Measurements from ENCODE around the gene OLFM1. TPM values are rescaled to one million over a fixed set of nuclear protein-coding genes. Genes with fewer than 3 reads are reported as not detected.

OLFM1 gene
- total RNA-seq, 1 donor: 0.81 TPM

DNA sequence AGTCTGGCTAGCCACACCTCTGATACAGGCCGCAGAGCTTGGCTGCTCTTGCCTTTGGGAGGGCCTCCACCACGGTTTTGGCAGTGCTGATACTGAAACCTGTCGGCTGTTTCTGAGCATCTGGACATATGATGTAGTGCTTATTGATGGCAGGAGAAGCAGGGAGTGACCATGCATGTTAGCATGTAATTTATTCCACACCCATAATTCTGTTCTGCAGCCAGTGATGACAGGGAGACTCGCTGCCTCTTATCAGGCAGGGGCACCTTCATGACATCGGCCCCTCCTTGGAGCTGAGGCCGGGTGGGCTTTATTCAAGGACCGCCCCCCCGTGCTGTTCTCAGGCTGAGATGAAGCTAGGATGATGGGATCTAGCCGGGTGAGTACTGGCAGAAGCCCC is 49.0 kb downstream of the OLFM1 start:
- H3K4me3 ChIP-seq (ENCODE audit: low read depth, low read length): no peak overlapping the region
- TF ChIP-seq, protein P1, sequence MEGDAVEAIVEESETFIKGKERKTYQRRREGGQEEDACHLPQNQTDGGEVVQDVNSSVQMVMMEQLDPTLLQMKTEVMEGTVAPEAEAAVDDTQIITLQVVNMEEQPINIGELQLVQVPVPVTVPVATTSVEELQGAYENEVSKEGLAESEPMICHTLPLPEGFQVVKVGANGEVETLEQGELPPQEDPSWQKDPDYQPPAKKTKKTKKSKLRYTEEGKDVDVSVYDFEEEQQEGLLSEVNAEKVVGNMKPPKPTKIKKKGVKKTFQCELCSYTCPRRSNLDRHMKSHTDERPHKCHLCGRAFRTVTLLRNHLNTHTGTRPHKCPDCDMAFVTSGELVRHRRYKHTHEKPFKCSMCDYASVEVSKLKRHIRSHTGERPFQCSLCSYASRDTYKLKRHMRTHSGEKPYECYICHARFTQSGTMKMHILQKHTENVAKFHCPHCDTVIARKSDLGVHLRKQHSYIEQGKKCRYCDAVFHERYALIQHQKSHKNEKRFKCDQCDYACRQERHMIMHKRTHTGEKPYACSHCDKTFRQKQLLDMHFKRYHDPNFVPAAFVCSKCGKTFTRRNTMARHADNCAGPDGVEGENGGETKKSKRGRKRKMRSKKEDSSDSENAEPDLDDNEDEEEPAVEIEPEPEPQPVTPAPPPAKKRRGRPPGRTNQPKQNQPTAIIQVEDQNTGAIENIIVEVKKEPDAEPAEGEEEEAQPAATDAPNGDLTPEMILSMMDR (IDR thresholded peaks at IDR 0.05; ENCODE audit: insufficient read depth, low read length): no peak
- DNase-seq (ENCODE audit: low read depth): no peak

DNA sequence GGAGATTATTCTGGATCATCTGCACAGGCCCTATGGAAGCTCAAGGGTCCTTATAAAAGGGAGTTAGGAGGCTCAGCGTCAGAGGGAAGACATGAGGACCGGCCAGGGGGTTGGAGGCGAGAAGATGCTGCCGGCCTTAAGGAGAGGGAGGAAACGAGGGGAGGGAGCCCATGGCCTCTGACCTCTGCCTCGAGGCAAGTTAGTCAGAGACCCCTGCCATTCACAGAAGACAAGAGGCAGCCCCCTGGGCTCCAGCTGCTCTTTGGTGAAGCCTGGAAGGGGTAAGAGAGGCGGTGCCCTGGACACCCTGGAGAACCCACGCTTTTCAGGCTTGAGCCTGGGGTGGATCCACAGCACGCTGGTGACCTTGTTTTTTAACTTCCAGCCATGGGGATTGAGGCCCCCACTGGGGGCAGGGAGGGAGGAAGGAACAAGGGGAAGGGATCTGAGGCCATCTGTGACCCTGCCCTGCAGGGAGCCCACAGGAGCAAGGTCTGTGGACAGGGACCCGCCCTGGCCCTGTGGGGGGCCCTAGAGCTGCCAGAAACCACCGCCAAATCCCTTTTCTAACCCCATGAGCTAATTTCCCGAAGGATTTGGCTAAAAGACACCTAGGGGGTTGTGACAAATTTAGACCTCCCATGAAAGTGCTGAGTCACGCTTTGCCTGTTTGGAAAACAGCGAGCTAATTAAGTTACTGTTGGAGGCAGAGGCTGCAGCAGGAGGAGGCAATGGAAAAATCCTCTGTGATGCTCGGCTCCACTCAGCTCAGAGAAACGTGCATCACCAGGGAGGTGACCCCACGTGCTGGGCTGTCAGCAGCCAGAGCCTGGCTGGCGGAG is 49.7 kb downstream of the OLFM1 start:
- no peak overlapping the region for H3K4me3 ChIP-seq (ENCODE audit: low read depth, low read length)
- DNase-seq (ENCODE audit: low read depth): no peak
- TF ChIP-seq, protein P1 (IDR thresholded peaks at IDR 0.05; ENCODE audit: insufficient read depth, low read length): no peak

- no peak overlapping the region for H3K4me3 ChIP-seq (ENCODE audit: low read depth, low read length)
- TF ChIP-seq, protein P1 (IDR thresholded peaks at IDR 0.05; ENCODE audit: insufficient read depth, low read length): no peak
- DNase-seq (ENCODE audit: low read depth): no peak
Observed at GRCh38 chr9:135138078-135138855, 50.8 kb downstream of the OLFM1 start.

DNA sequence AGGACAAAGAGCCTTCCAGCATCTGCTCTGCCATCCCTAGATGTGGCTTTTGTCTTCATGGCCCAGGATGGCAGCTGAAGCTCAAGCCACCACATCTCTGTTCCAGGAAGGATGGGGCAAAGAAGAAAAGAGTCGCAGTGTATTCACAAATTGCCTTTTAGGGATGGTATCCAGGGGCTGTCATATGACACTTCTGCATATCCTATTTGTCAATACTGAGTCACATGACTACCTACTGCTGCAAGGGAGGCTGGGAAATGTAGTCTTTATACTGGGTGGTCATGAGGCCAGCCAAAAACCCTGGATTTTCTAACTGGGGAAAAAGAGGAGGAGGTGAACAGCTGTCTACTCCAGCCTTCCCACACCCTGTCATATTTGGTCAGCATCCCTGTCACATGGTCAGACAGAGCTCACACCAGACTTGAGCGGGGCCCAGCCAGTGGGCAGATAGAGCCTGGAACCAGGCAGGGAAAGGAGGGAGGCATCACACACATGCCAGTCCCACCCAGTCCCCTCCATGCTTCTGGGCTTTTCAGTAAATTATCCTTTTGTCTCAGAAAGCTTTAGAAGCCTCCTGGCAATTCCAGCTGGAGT is 52.0 kb downstream of the OLFM1 start:
- DNase-seq (ENCODE audit: low read depth): no peak
- TF ChIP-seq, protein P1 (IDR thresholded peaks at IDR 0.05; ENCODE audit: insufficient read depth, low read length): no peak

GRCh38 chr9:135141183-135141774 is 53.8 kb downstream of the OLFM1 start:
- TF ChIP-seq, protein P1 (IDR thresholded peaks at IDR 0.05; ENCODE audit: insufficient read depth, low read length): no peak
- no peak for DNase-seq (ENCODE audit: low read depth)
- no peak overlapping the region for H3K4me3 ChIP-seq (ENCODE audit: low read depth, low read length)

More for the DNA sequence above, 52.0 kb downstream of the OLFM1 start:
- H3K4me3 ChIP-seq (ENCODE audit: low read depth, low read length): no peak overlapping the region

DNA sequence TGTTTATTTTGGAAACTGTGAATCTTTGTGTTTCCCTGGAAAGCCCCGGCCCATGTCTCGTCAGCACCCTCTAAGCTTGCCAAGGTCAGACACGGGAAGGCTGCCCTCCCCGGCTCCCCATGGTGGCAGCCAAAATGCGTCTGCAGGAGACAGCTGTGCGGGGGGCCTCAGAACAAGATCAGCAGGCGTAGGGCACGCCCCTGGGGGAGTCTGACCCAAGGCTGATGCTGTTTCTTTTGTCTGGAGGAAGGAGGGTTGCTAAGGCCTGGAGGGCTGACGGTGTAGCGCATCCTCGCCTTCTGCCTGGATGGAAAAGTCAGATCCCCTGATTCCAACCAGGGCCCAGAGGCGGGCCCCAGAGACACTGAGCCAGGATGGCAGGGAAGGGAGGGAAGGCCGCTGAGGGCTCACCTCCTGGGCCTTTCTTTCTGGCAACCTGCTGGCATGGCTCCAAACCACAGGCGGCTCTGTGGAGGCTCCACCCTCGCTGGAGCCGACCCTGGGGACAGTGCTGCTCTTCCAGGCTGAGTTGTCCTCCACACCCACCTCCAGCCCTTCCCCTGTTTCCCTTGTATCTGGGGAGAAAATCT is 57.2 kb downstream of the OLFM1 start:
- TF ChIP-seq, protein P1 (IDR thresholded peaks at IDR 0.05; ENCODE audit: insufficient read depth, low read length): no peak
- no peak for DNase-seq (ENCODE audit: low read depth)
- no peak overlapping the region for H3K4me3 ChIP-seq (ENCODE audit: low read depth, low read length)
